Caco-2 (cell line): ENCODE measurements around the gene FARS2. TPM values are rescaled to one million over a fixed set of nuclear protein-coding genes. Genes with fewer than 3 reads are reported as not detected.

Experiments
- BruUV-seq: library from RNA; stranded (reverse); fragments of 400-500 nt; replicated peaks from 2 replicates; lab custom pipeline; 2021; lab: Mats Ljungman, UMichigan
- CTCF ChIA-PET: fragments of 300-600 bp; sonication (Branson Sonifier 250); formaldehyde crosslinking; loops from one replicate; lab custom pipeline; 2022; ENCODE audit warnings: antibody characterized with exemption; lab: Charles Lee
- POLR2A ChIA-PET: fragments of 300-600 bp; sonication (Branson Sonifier 250); formaldehyde crosslinking; loops from one replicate; lab custom pipeline; 2022; ENCODE audit warnings: antibody characterized with exemption; lab: Charles Lee
- DNase-seq, 2 experiments: peaks; one replicate each; pipeline versions ENCODE4 v3.0.0 to v3.0.0-alpha.2; 2020 to 2022
- H3K27me3 ChIP-seq: replicated peaks from 2 replicates; pipeline ENCODE4 v1.6.0; 2011; ENCODE audit warnings: low read length; ENCODE audit not compliant: control insufficient read depth, insufficient read depth
- H3K36me3 ChIP-seq: 2 replicates; pipeline ENCODE4 v1.5.1; 2011; ENCODE audit warnings: low read length; ENCODE audit not compliant: control insufficient read depth, insufficient read depth
- H3K4me1 ChIP-seq: fragments of 250-450 bp; sonication (Bioruptor Pico); 2 replicates; pipeline ENCODE4 v1.5.1; 2020; ENCODE audit warnings: mild to moderate bottlenecking
- H3K4me3 ChIP-seq: 2 replicates; pipeline ENCODE4 v1.5.1; 2011; ENCODE audit warnings: low read depth, mild to moderate bottlenecking, control low read depth, low read length
- H3K9me3 ChIP-seq: fragments of 250-450 bp; sonication (Bioruptor Pico); 2 replicates; pipeline ENCODE4 v1.5.1; 2020; ENCODE audit warnings: mild to moderate bottlenecking, moderate library complexity
- H3K27ac Mint-ChIP-seq: one replicate; pipeline ENCODE4 v1.8.0; 2022; ENCODE audit warnings: mixed read lengths; ENCODE audit not compliant: unreplicated experiment
- H3K27me3 Mint-ChIP-seq: one replicate; pipeline ENCODE4 v1.8.0; 2022; ENCODE audit warnings: mixed read lengths; ENCODE audit not compliant: insufficient read depth, unreplicated experiment
- H3K36me3 Mint-ChIP-seq: one replicate; pipeline ENCODE4 v1.8.0; 2022; ENCODE audit warnings: mild to moderate bottlenecking, mixed read lengths; ENCODE audit not compliant: insufficient read depth, unreplicated experiment
- H3K4me1 Mint-ChIP-seq: one replicate; pipeline ENCODE4 v1.8.0; 2022; ENCODE audit warnings: low read depth, mixed read lengths; ENCODE audit not compliant: unreplicated experiment
- H3K4me3 Mint-ChIP-seq: one replicate; pipeline ENCODE4 v1.8.0; 2022; ENCODE audit warnings: mild to moderate bottlenecking, moderate library complexity, mixed read lengths; ENCODE audit not compliant: unreplicated experiment
- H3K9me3 Mint-ChIP-seq: one replicate; pipeline ENCODE4 v1.8.0; 2022; ENCODE audit warnings: mixed read lengths; ENCODE audit not compliant: unreplicated experiment
- intact Hi-C: fragments of 100-400 bp; cut with micrococcal nuclease; formaldehyde crosslinking; loops from one replicate; pipeline ENCODE4 v1.10.0; 2022; ENCODE audit not compliant: unreplicated experiment
- total RNA-seq: library from RNA; stranded (reverse); gene quantifications from 2 replicates; pipeline ENCODE4 v1.2.3, GENCODE V29; 2022
- TF ChIP-seq, protein P1 (sequence below), 2 experiments: fragments of 200-600 bp in 1 of 2; IDR thresholded peaks; 1 replicate in 1 of 2; 2 replicates in 1 of 2; pipeline versions ENCODE4 v1.5.1 to v1.8.0; 2011 to 2022; ENCODE audit warnings: antibody characterized with exemption in 1 of 2, control low read depth in 1 of 2, inconsistent platforms in 1 of 2, low read depth in 1 of 2, low read length in 1 of 2, mild to moderate bottlenecking in 1 of 2, moderate library complexity in 1 of 2; ENCODE audit not compliant: insufficient read depth in 1 of 2, severe bottlenecking in 1 of 2, unreplicated experiment in 1 of 2

The FARS2 gene
- total RNA-seq, 1 experiment from 2014 or later = 15.4 TPM

DNA sequence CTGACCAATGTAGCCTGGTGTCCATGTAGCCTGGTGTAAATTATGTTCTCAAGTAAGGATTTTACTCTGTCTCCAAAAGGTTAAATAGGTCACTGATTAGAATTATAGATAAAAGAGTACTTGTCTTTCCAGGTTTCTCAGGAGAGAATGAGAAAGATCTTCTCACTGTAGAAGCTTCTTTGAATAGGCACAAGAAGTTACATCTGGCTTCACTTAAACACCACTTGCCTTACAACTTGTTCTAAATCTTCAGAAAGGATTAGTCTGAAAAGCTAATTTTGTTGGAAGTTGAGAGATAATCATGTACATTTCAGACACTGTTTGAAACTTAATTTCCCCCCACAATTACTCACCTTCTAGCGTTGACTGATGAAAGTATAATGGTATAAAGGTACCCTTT is 275.3 kb downstream of the FARS2 start:
- Histone ChIP-seq H3K9me3 (no peaks in the 10 kb centered on the region), H3K27me3 (no peaks in the 10 kb centered on the region), H3K4me1 (peaks cover 5% of the 10 kb centered on the region), H3K36me3 (no peaks in the 10 kb centered on the region), H3K4me3 (no peak overlapping the region)
- Mint-ChIP-seq H3K4me1 (peaks cover 5% of the 10 kb centered on the region), H3K27ac (no peak overlapping the region), H3K27me3 (no peaks in the 10 kb centered on the region), H3K9me3 (no peaks in the 10 kb centered on the region), H3K36me3 (no peaks in the 10 kb centered on the region), H3K4me3 (no peak overlapping the region)
- BruUV-seq = no TSS peak
- intact Hi-C loops = no loop called here
- TF ChIP-seq, protein P1, sequence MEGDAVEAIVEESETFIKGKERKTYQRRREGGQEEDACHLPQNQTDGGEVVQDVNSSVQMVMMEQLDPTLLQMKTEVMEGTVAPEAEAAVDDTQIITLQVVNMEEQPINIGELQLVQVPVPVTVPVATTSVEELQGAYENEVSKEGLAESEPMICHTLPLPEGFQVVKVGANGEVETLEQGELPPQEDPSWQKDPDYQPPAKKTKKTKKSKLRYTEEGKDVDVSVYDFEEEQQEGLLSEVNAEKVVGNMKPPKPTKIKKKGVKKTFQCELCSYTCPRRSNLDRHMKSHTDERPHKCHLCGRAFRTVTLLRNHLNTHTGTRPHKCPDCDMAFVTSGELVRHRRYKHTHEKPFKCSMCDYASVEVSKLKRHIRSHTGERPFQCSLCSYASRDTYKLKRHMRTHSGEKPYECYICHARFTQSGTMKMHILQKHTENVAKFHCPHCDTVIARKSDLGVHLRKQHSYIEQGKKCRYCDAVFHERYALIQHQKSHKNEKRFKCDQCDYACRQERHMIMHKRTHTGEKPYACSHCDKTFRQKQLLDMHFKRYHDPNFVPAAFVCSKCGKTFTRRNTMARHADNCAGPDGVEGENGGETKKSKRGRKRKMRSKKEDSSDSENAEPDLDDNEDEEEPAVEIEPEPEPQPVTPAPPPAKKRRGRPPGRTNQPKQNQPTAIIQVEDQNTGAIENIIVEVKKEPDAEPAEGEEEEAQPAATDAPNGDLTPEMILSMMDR (IDR thresholded peaks at IDR 0.05; ENCODE audit: insufficient read depth in 1 of 2, low read depth in 1 of 2, low read length in 1 of 2, severe bottlenecking in 1 of 2, unreplicated experiment in 1 of 2) = no peak
- DNase-seq = no peak
- POLR2A ChIA-PET = no interaction called here
- CTCF ChIA-PET = no interaction called here

DNA sequence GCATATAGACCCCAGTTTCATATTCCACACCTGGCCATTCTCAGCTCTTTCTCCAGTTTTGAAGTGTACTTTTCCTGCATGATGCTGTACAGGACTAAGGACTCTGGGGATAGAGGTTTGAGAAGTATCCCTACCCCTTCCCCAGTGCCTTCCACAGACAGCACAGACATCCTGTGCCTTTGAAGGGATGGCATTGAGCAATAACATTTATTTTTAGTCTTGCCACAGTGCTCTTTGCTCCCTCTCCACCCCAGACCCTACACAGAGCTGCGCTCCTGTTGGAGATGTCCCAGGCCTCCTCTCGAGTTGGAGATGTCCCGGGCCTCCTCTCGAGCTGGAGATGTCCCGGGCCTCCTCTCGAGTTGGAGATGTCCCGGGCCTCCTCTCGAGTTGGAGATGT is 275.8 kb downstream of the FARS2 start:
- H3K4me3 ChIP-seq = no peak overlapping the region
- intact Hi-C loops = no loop called here
- H3K27me3 ChIP-seq = no peaks in the 10 kb centered on the region
- BruUV-seq = no TSS peak
- H3K4me3 Mint-ChIP-seq = no peak overlapping the region
- H3K36me3 Mint-ChIP-seq = no peaks in the 10 kb centered on the region
- peaks cover 10% of the 10 kb centered on the region for H3K4me1 Mint-ChIP-seq
- ChIA-PET CTCF (no interaction called here), POLR2A (no interaction called here)
- DNase-seq = no peak
- TF ChIP-seq, protein P1 (IDR thresholded peaks at IDR 0.05; ENCODE audit: insufficient read depth in 1 of 2, low read depth in 1 of 2, low read length in 1 of 2, severe bottlenecking in 1 of 2, unreplicated experiment in 1 of 2) = no peak
- no peaks in the 10 kb centered on the region for H3K9me3 ChIP-seq
- H3K27me3 Mint-ChIP-seq = no peaks in the 10 kb centered on the region
- no peaks in the 10 kb centered on the region for H3K9me3 Mint-ChIP-seq
- H3K4me1 ChIP-seq = peaks cover 10% of the 10 kb centered on the region
- no peaks in the 10 kb centered on the region for H3K36me3 ChIP-seq
- no peak overlapping the region for H3K27ac Mint-ChIP-seq

DNA sequence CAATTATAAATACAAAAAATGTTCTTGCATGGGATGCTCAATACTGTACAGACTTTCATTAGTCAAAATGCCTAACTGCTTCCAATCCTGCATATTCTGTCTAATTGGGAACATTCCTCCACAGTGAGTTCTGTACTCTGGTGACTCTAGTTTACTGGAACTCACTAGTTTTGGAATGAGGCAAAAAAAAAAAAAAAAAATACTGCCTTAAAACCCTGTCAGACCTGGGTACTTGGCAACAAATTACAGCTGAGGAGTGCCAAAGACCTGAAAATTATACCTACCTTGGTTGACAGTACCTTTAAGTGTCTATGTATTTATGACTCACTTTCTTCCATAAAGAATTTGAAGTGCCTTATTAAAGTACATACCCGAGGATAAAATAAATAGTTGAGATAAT is 276.7 kb downstream of the FARS2 start:
- peaks cover 18% of the 10 kb centered on the region for H3K4me1 ChIP-seq
- no peaks in the 10 kb centered on the region for H3K9me3 ChIP-seq
- intact Hi-C loops = no loop called here
- Mint-ChIP-seq H3K4me3 (no peak overlapping the region), H3K27me3 (no peaks in the 10 kb centered on the region), H3K36me3 (no peaks in the 10 kb centered on the region), H3K9me3 (no peaks in the 10 kb centered on the region), H3K4me1 (peaks cover 12% of the 10 kb centered on the region), H3K27ac (no peak overlapping the region)
- TF ChIP-seq, protein P1 (IDR thresholded peaks at IDR 0.05; ENCODE audit: insufficient read depth in 1 of 2, low read depth in 1 of 2, low read length in 1 of 2, severe bottlenecking in 1 of 2, unreplicated experiment in 1 of 2) = no peak
- no peaks in the 10 kb centered on the region for H3K36me3 ChIP-seq
- CTCF ChIA-PET = no interaction called here
- POLR2A ChIA-PET = no interaction called here
- no peak overlapping the region for H3K4me3 ChIP-seq
- DNase-seq = no peak
- H3K27me3 ChIP-seq = no peaks in the 10 kb centered on the region
- BruUV-seq = no TSS peak
